Left forelimb (tissue), 1 donor: ENCODE measurements around the gene SART1.
"Not testable (repeated sequence)": the region's sequence is repeated elsewhere in the genome, so short reads cannot be mapped to it uniquely, and the experiment has no call there.

Experiments
- DNase-seq: peaks from one replicate; pipeline ENCODE4 v3.0.0-alpha.2; 2018; ENCODE audit warnings: low spot score

The SART1 gene

GRCh38 chr11:65931773-65932557 lies 29.6 kb upstream of the SART1 start:
- no peak for DNase-seq

- DNase-seq = no peak
Measured at GRCh38 chr11:65932558-65932919, 29.0 kb upstream of the SART1 start.

GRCh38 chr11:65934014-65934413 lies 27.5 kb upstream of the SART1 start:
- DNase-seq = no peak

- DNase-seq = no peak
Measured at GRCh38 chr11:65937766-65938165, 23.8 kb upstream of the SART1 start.

- no peak for DNase-seq
Measured at GRCh38 chr11:65941720-65942310, 19.7 kb upstream of the SART1 start.

- no peak for DNase-seq
Measured at GRCh38 chr11:65942531-65942930, 19.0 kb upstream of the SART1 start.

- no peak for DNase-seq
Measured at GRCh38 chr11:65944191-65944590, 17.3 kb upstream of the SART1 start.

- DNase-seq = no peak
Measured at GRCh38 chr11:65944767-65945166, 16.8 kb upstream of the SART1 start.

- no peak for DNase-seq
Measured at GRCh38 chr11:65945430-65945911, 16.1 kb upstream of the SART1 start, which contains the start of gene TSGA10IP. Gene TSGA10IP, plus strand, starts transcription at chr11:65945480. Its CDS starts 196 bp downstream, at chr11:65945676.

GRCh38 chr11:65945941-65946558 lies 15.5 kb upstream of the SART1 start:
- DNase-seq = no peak

- DNase-seq = no peak
Measured at GRCh38 chr11:65946655-65947054, 14.9 kb upstream of the SART1 start.

- DNase-seq = no peak
Measured at GRCh38 chr11:65947133-65947532, 14.4 kb upstream of the SART1 start.

GRCh38 chr11:65947603-65948125 lies 13.9 kb upstream of the SART1 start:
- no peak for DNase-seq

GRCh38 chr11:65950711-65951110 lies 10.8 kb upstream of the SART1 start:
- not testable (repeated sequence) for DNase-seq

GRCh38 chr11:65951641-65952040 lies 9.9 kb upstream of the SART1 start:
- DNase-seq = not testable (repeated sequence)

- DNase-seq = no peak
Measured at GRCh38 chr11:65952052-65952521, 9.4 kb upstream of the SART1 start.

- DNase-seq = no peak
Measured at GRCh38 chr11:65953471-65953870, 8.1 kb upstream of the SART1 start.

GRCh38 chr11:65954771-65955170 lies 6.8 kb upstream of the SART1 start:
- no peak for DNase-seq

GRCh38 chr11:65958291-65958690 lies 3.2 kb upstream of the SART1 start:
- DNase-seq = no peak

GRCh38 chr11:65958774-65959420 lies 2.6 kb upstream of the SART1 start:
- no peak for DNase-seq

GRCh38 chr11:65960824-65961266 lies 689 bp upstream of the SART1 start:
- DNase-seq = no peak

- no peak for DNase-seq
Measured at GRCh38 chr11:65962141-65962564, 619 bp downstream of the SART1 start.
